IPS DF 6.9 (cell line): Measurements from ENCODE around the gene EML2.
"Not testable (repeated sequence)": the region's sequence is repeated elsewhere in the genome, so short reads cannot be mapped to it uniquely, and the experiment has no call there.

Experiments used
- DNase-seq: peaks from one replicate; pipeline ENCODE4 v3.0.0-alpha.2; 2013; ENCODE audit warnings: low read depth, low spot score
- H3K27ac ChIP-seq: one replicate; pipeline ENCODE4 v1.5.1; 2013; ENCODE audit warnings: low read length, control low read depth
- H3K27me3 ChIP-seq: 2 replicates; pipeline ENCODE4 v1.6.1; 2013; ENCODE audit warnings: mild to moderate bottlenecking, low read length; ENCODE audit not compliant: control insufficient read depth, insufficient read depth
- H3K36me3 ChIP-seq: 2 replicates; pipeline ENCODE4 v1.6.1; 2013; ENCODE audit warnings: low read length; ENCODE audit not compliant: control insufficient read depth, insufficient read depth
- H3K4me1 ChIP-seq: 2 replicates; pipeline ENCODE4 v1.6.1; 2013; ENCODE audit warnings: low read length; ENCODE audit not compliant: control insufficient read depth, insufficient read depth
- H3K4me3 ChIP-seq: 2 replicates; pipeline ENCODE4 v1.5.1; 2013; ENCODE audit warnings: mild to moderate bottlenecking, low read length
- H3K9me3 ChIP-seq: 2 replicates; pipeline ENCODE4 v1.6.1; 2013; ENCODE audit warnings: low read length, inconsistent platforms; ENCODE audit not compliant: control insufficient read depth, insufficient read depth
- WGBS: extraction: QIAGEN DNeasy Blood & Tissue Kit; methylation state at CpG from one replicate; pipeline ENCODE4 v1.1.7; 2013; ENCODE audit warnings: mixed read lengths, missing lambda C conversion rate; ENCODE audit not compliant: insufficient read length, insufficient coverage; 5-methylcytosine and 5-hydroxymethylcytosine counted together

EML2 gene

DNA sequence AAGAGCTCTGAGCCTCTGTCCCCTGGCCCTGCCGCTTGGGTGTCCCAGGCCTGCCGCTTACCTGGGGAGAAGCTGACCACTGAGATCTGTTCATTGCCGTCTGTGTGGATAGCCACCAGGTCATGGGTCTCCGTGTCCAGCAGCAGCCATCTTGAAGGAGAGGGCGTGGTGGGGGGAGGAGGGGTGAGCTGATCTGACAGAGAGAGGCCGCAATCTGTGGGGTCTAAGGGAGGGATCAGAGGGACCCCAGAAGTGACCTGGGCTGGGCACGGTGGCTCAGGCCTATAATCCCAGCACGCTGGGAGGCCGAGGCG is 22.5 kb downstream of the EML2 start:
- H3K4me3 ChIP-seq: peak overlapping the region; percentile 54
- H3K9me3 ChIP-seq: no peaks in the 10 kb centered on the region
- H3K36me3 ChIP-seq: 0 out of 2 replicates have a peak, but pooled peaks cover 5% of the 10 kb centered on the region
- WGBS: no CpG with 5 or more reads among the region's 10 CpGs
- 0 out of 2 replicates have a peak, but pooled peaks cover 2% of the 10 kb centered on the region for H3K4me1 ChIP-seq
- no peak overlapping the region for H3K27ac ChIP-seq
- no peak for DNase-seq
- no peaks in the 10 kb centered on the region for H3K27me3 ChIP-seq

DNA sequence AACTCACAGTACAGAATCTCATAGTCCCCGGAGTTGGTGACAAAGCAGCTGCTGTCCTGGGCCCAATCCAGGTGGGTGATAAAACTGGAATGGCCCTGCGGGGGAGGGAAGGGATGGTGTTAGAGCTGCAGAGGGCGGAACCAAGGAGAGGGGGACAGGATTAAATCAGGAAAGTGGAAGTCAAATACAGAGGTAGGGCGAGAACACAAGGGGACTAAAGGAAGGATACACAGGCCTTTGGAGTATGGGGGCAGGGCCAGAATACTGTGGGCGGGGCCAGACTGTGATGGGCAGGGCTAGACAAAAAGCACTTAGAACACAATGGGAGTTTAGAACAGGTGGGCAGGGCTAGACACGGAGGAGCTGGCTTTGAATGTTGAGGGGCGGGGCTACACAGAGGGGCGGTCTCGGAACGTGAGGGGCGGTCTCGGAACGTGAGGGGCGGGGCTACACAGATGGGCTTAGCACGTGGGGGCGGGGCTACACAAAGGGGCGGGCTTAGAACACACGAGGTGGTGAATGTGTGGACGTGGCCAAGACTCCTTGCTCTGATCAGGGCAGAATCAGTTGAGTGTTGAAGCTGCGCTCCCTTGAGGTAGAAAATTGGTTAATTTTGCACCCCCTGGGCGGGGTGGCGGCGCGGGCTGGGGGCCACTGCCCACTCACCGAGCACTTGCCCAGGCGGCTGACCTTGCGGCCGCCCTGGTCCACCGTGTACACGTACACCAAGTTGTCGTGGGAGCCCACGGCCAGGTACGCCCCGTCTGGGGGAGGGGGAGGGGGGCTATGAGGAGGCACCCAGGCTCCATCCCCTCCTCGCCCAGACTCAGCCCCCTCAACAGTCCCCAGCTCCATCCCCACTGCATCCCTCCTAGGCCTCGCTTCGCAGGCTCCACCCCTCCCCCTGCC is 23.1 kb downstream of the EML2 start:
- H3K9me3 ChIP-seq: no peaks in the 10 kb centered on the region
- peak; percentile 98 for DNase-seq
- no peaks in the 10 kb centered on the region for H3K27me3 ChIP-seq
- no CpG with 5 or more reads among the region's 37 CpGs for WGBS
- peak overlapping the region; percentile 54 for H3K4me3 ChIP-seq
- H3K36me3 ChIP-seq: 0 out of 2 replicates have a peak, but pooled peaks cover 5% of the 10 kb centered on the region
- H3K4me1 ChIP-seq: no peaks in the 10 kb centered on the region
- H3K27ac ChIP-seq: no peak overlapping the region

DNA sequence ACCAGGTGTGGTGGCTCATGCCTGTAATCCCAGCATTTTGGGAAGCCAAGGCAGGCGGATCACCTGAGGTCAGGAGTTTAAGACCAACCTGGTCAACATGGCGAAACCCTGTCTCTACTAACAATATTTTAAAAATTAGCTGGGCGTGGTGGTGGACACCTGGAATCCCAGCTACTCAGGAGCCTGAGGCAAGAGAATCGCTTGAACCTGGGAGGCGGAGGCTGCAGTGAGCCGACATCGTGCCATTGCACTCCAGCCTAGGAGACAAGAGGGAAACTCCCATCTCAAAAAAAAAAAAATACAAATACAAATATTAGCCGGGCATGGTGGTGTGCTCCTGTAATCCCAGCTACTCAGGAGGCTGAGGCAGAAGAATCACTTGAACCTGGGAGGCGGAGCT is 24.1 kb downstream of the EML2 start:
- DNase-seq, H3K9me3 ChIP-seq, H3K27ac ChIP-seq, H3K4me3 ChIP-seq, H3K27me3 ChIP-seq, H3K4me1 ChIP-seq, H3K36me3 ChIP-seq: not testable (repeated sequence)
- WGBS: no CpG with 5 or more reads among the region's 9 CpGs

DNA sequence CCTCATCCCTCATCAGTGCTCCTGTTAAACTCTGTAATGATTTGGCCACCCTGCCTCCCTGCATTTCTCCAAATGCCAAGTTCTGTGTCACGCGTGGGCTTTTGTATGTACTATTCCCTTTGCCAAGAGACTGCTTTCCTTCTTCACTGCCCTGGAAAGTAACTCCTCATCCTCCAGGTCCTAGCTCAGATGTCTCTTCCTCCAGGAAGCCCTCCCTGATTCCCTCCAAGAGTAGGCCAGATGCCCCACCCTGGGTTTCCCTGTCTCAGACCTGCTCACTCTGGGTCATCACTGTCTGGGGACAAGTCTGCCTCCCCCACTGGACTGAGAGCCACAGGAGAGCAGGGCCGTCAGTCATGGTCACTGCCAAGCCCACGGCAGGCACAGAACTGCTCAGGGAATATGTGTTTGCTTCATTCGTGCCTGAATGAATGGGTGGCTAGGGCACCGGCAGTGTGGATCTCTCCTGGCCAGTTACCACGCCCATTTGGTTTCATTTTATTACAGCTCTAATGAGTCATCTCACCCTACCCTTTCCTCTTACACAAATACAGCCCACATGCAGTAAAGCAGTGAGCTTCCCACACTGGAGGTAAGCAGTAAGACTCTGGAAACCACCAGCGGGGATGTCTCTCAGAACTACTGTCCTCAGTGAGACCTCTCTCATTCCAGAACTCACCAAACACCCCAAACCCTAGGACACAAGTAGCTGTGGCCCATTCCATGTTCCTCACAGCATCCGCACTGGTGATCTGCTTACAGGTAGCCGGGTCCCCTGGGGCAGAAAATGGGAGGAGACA is 25.1 kb downstream of the EML2 start:
- Histone ChIP-seq H3K27ac (no peak overlapping the region), H3K36me3 (0 out of 2 replicates have a peak, but pooled peaks cover 3% of the 10 kb centered on the region), H3K4me3 (no peak overlapping the region), H3K4me1 (no peaks in the 10 kb centered on the region), H3K27me3 (no peaks in the 10 kb centered on the region), H3K9me3 (no peaks in the 10 kb centered on the region)
- WGBS: no CpG with 5 or more reads among the region's 10 CpGs
- DNase-seq: no peak

DNA sequence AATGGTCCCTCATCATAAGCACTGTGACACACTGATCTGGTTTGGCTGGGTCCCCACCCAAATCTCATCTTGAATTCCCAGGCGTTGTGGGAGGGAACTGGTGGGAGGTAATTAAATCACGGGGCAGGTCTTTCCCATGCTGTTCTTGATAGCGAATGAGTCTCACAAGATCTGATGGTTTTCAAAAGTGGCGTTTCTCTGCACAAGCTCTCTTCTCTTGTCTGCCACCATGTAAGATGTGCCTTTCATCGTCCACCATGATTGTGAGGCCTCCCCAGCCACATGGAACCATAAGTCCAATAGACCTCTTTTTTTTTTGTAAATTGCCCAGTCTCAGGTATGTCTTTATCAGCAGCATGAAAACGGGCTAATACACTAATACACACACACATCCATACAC is 30.2 kb downstream of the EML2 start:
- Histone ChIP-seq H3K27me3 (no peaks in the 10 kb centered on the region), H3K9me3 (no peaks in the 10 kb centered on the region), H3K27ac (no peak overlapping the region), H3K4me1 (no peaks in the 10 kb centered on the region), H3K4me3 (no peak overlapping the region), H3K36me3 (0 out of 2 replicates have a peak, but pooled peaks cover 3% of the 10 kb centered on the region)
- DNase-seq: no peak
- no CpG with 5 or more reads among the region's 6 CpGs for WGBS

DNA sequence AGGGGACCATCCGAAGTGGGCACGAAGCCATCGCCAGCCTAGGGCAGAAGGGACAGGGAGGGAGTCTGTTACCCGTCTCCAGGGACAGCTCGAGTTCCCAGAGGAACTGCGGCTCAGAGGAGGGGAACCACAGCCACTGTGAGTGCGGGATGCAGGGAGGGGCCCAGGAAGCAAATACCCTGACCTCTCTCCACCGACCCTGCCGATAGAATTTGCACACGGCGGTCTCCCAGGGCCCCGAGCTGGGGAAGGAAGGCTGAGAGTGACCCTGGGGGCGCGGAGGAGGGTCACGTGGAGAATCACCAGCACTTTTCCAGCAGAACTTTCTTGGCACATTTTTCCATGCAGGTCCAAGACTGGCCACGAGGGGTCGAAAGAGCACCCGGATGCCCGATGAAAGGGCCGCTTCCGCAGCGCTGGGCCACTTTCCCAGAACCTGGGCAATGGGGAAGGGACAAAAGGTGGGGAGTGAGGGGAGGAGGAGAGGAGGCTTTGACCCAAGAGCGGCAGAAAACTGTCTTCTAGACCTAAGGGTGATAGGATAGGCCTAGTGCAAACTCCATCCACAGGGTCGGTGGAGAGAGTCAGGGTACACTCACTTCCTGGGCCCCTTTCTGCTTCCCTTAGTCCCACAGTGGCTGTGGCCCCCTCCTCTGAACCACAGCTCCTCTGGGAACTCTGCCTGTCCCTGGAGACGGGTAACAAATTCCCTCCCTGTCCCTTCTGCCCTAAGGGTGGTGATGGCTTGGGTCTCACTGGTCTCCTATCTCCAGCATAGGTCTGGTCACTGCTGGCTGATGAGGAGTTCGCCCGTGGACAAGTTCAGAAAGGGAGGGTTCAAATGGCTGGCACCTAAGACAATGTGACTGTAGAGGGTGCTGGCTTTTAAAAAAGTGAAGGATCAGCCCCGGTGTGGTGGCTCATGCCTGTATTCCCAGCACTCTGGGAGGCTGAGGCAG is 31.8 kb downstream of the EML2 start:
- Histone ChIP-seq H3K9me3 (no peaks in the 10 kb centered on the region), H3K27ac (no peak overlapping the region), H3K27me3 (peaks cover 3% of the 10 kb centered on the region; the same call in 1 of the 2 replicates), H3K36me3 (no peaks in the 10 kb centered on the region), H3K4me1 (no peaks in the 10 kb centered on the region), H3K4me3 (peak overlapping the region; percentile 43; the same call in 1 of the 2 replicates)
- WGBS: no CpG with 5 or more reads among the region's 28 CpGs
- peak; percentile 71 for DNase-seq

DNA sequence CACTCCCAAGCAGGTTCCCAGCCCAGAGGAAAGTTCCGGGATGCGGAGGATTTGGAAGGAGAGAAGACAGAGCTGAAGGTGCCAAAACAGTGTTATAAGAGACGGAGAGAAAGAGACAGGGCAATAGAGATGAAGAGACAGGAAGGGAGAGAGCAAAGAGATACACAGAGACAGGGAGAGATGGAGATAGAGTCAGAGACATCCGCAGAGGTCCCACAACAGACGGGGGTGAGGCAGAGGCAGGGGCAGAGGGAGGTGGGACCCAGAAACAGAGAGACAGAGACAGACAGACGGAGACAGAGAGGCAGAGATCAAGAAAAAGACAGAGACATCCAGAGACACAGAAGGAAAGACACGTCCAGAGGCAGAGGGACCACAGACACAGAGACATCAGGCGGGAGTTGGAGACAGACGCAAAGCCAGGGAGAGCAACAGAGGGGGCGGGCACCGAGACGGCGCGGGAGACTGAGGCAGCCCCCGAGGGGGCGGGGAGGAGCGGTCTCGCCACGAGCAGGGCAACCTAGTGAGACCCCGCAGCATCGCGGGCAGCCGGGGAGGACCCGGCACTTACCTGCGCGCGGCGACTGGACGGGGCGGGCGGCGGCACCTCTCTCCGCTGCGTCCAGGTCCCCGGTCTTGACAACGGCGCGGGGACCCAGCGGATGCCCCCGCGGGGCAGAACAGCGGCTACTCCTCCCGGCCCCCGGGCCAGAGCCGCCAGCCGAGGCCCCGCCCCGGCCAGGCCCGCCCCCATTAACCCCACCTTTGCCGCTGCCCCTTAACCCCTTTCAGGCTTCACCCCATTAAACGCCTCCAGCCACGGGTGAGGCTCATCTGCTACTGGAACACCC is 37.4 kb downstream of the EML2 start, which contains the start of gene GPR4:
Gene GPR4, minus strand, starts transcription at position 689 of the 851 bp plus-strand sequence. CDS start 10,346 bp downstream, outside the sequence.
- Histone ChIP-seq H3K27ac (no peak within 1 kb of the TSS), H3K4me1 (peaks cover 11% of the 10 kb centered on the region), H3K36me3 (no peaks in the 10 kb centered on the region), H3K27me3 (peaks cover 33% of the 10 kb centered on the region), H3K9me3 (no peaks in the 10 kb centered on the region), H3K4me3 (peak within 1 kb of the TSS; percentile 8; the same call in 1 of the 2 replicates)
- no CpG with 5 or more reads among the region's 52 CpGs for WGBS
- DNase-seq: no peak

DNA sequence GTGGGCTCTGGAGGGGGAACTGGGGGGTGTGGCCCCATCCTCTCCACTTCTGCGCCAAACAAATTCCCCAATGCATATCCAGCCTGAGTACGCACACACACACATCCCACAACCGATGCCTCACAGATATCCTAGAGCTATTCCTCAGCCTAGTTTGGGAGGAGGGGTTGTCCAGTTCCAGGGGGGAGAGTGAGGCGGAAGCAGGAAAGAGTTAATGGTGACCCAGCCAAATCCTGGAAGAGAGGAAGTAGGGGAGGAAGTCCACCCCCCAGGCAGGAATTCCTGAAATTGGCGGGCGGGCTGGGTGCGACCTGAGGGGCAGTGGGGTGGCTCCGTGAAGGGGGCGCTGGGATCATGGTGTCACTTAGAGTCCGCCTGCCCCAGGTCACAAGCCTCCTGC is 38.1 kb downstream of the EML2 start:
- H3K27me3 ChIP-seq: peaks cover 33% of the 10 kb centered on the region
- no peak overlapping the region for H3K4me3 ChIP-seq
- H3K4me1 ChIP-seq: peaks cover 11% of the 10 kb centered on the region
- H3K36me3 ChIP-seq: no peaks in the 10 kb centered on the region
- no peak overlapping the region for H3K27ac ChIP-seq
- no CpG with 5 or more reads among the region's 10 CpGs for WGBS
- no peaks in the 10 kb centered on the region for H3K9me3 ChIP-seq
- no peak for DNase-seq

DNA sequence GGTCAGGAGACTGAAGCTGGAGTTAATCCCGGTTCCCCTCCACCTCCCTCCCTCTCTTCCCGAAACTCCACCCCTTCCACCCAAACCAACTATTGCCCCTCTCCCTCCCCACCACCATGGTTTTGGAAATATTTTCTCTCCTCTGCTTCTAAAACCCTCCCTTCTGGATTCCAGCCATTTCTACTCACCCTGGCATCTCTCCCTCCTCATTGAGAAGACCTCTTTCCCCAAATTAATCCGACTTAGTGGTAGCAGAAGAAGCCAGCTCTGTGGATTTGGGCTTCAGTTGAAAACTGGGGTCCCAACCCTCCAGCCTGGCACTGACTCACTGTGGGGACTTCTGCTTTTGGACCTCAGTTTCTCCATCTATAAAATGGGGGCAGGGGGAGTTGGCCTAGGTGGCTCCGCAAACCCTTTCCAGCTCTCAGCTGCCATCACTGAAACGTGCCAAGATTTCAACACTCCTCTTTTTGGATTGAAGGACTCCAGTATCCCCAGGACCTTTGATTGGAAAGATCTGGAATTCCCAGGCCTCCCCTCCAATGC is 38.8 kb downstream of the EML2 start:
- Histone ChIP-seq H3K27me3 (peaks cover 33% of the 10 kb centered on the region), H3K27ac (no peak overlapping the region), H3K4me3 (no peak overlapping the region), H3K4me1 (peaks cover 11% of the 10 kb centered on the region), H3K9me3 (no peaks in the 10 kb centered on the region), H3K36me3 (no peaks in the 10 kb centered on the region)
- 83% methylated on average over 1 of the region's 5 CpGs for WGBS
- DNase-seq: no peak
